Activated CD8-positive, alpha-beta memory T cell treated with anti-CD3 and anti-CD28 coated beads, Interleukin-2, amount 10 ng/mL, durations not matched to agents 7 days and 5 days (primary cell): ENCODE measurements around the gene UGT1A8. TPM values are rescaled to one million over a fixed set of nuclear protein-coding genes. Genes with fewer than 3 reads are reported as not detected.

ENCODE experiments used
- ATAC-seq: fragments of 150-1000 bp; cut with Tn5 transposase; one replicate; pipeline ENCODE4 v1.10.0; 2021; ENCODE audit warnings: moderate library complexity
- CTCF ChIA-PET: fragments of 350-600 bp; sonication (Branson Sonifier 250); formaldehyde crosslinking; loops from one replicate; lab custom pipeline; 2021; ENCODE audit warnings: antibody characterized with exemption; lab: Charles Lee
- DNase-seq: peaks from one replicate; pipeline ENCODE4 v3.0.0-alpha.2; 2020
- H3K27ac Mint-ChIP-seq: one replicate; pipeline ENCODE4 v1.8.0; 2021; ENCODE audit warnings: mild to moderate bottlenecking, mixed read lengths
- H3K27me3 Mint-ChIP-seq: one replicate; pipeline ENCODE4 v1.8.0; 2021; ENCODE audit warnings: mixed read lengths
- H3K36me3 Mint-ChIP-seq: one replicate; pipeline ENCODE4 v1.8.0; 2021; ENCODE audit warnings: mild to moderate bottlenecking, mixed read lengths
- H3K4me1 Mint-ChIP-seq: one replicate; pipeline ENCODE4 v1.8.0; 2021; ENCODE audit warnings: mixed read lengths
- H3K4me3 Mint-ChIP-seq: one replicate; pipeline ENCODE4 v1.8.0; 2021; ENCODE audit warnings: mild to moderate bottlenecking, moderate library complexity, mixed read lengths
- H3K9me3 Mint-ChIP-seq: one replicate; pipeline ENCODE4 v1.8.0; 2022; ENCODE audit warnings: low read depth, mixed read lengths
- total RNA-seq, 2 experiments: library from RNA; stranded (reverse); gene quantifications; one replicate each; pipeline ENCODE4 v1.2.3, GENCODE V29; 2021

UGT1A8 gene
- total RNA-seq, 2 experiments from 2014 or later: not detected

DNA sequence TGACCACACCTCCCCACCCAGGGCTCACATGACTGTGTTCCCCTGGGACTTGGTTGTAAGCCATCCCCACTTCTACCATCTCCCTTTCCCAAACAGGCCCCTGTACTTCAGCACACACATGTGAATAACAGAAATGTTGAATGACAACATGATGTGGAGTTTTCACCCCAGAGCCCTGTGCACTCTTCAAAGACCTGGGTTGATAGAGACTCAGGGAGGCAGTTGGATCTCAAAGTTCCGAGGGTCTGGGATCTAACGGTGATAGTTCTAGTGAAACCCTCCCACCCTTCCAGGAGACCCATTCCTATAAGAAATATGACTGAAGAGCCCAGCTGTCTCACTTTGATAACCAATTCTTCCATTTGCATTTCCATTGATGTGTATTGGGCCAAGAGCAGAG, 160.6 kb downstream of the UGT1A8 start, which contains the start of gene MROH2A:
MROH2A (plus strand) TSS at position 301 of the 400 bp plus-strand sequence. CDS start 1,029 bp downstream, outside the sequence.
- ATAC-seq: no peak
- CTCF ChIA-PET: no interaction called here
- no peaks in the 10 kb centered on the region for H3K4me1 Mint-ChIP-seq
- H3K4me3 Mint-ChIP-seq: no peak within 1 kb of the TSS
- no peak for DNase-seq
- no peak within 1 kb of the TSS for H3K27ac Mint-ChIP-seq
- H3K27me3 Mint-ChIP-seq: peaks cover 15% of the 10 kb centered on the region
- H3K9me3 Mint-ChIP-seq: peaks cover 2% of the 10 kb centered on the region
- no peaks in the 10 kb centered on the region for H3K36me3 Mint-ChIP-seq

DNA sequence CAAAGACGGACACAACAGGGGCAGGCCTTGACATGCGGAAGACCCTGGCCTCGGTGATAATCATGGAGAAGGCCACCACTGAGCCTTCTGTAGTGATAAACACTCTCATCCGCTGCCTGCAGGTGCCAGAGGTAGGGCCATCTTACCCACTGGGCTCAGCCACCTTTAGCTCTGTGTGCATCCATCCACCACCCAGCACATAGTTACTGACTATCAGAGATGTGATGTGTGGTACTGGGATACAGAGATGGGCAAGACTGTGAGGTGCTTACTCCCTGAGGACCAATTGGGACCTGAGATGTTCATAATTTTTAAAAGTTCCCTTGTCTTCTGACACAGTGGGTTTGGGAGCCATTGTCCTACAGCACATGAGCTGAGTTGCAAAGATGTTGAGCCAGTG, 162.3 kb downstream of the UGT1A8 start:
- DNase-seq (no peak), ATAC-seq (no peak)
- no peak overlapping the region for H3K27ac Mint-ChIP-seq
- no peaks in the 10 kb centered on the region for H3K4me1 Mint-ChIP-seq
- H3K36me3 Mint-ChIP-seq: no peaks in the 10 kb centered on the region
- H3K9me3 Mint-ChIP-seq: peaks cover 2% of the 10 kb centered on the region
- no peak overlapping the region for H3K4me3 Mint-ChIP-seq
- H3K27me3 Mint-ChIP-seq: peaks cover 17% of the 10 kb centered on the region
- CTCF ChIA-PET: no interaction called here

DNA sequence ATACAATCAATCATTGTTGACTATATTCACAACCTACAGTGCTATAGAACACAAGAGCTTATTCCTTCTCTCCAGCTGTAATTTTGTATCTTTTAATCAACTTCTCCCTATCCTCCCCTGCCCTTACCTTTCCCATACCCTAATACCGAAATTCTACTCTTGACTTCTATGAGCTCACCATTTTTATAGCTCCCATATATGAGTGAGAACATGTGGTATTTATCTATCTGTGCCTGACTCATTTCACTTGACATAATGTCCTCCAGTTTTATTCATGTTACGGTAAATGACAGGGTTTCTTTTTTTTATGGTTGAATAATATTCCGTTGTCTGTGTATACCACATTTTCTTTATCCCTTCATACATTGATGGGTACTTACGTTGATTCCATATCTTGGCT, 163.3 kb downstream of the UGT1A8 start:
- Mint-ChIP-seq H3K27me3 (peaks cover 17% of the 10 kb centered on the region), H3K36me3 (no peaks in the 10 kb centered on the region), H3K4me3 (no peak overlapping the region), H3K27ac (no peak overlapping the region), H3K9me3 (peaks cover 1% of the 10 kb centered on the region), H3K4me1 (no peaks in the 10 kb centered on the region)
- DNase-seq (no peak), ATAC-seq (no peak)
- CTCF ChIA-PET: no interaction called here

DNA sequence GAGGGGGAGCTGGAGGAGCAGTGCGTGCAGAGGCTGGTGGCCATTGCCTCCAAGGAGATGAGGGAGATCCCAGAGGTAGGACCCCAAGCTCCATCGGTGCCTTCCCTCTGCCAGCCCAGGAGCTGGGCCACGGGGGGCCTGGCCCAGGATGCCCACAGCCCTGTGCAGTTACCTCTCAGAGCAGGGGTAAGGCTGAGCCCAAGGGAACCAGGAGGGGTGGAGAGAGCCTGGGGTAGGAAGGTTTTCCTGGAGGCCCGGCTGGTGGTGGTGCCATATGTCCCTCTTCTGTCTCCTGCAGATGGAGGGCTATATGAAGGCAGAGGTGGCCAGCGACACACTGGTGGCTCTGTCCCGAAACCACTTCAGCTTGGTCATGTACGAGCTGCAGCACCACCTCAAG, 172.1 kb downstream of the UGT1A8 start:
- no peaks in the 10 kb centered on the region for H3K4me1 Mint-ChIP-seq
- ATAC-seq: no peak
- H3K9me3 Mint-ChIP-seq: peaks cover 2% of the 10 kb centered on the region
- H3K27ac Mint-ChIP-seq: no peak overlapping the region
- no peaks in the 10 kb centered on the region for H3K36me3 Mint-ChIP-seq
- no peak overlapping the region for H3K4me3 Mint-ChIP-seq
- peaks cover 2% of the 10 kb centered on the region for H3K27me3 Mint-ChIP-seq
- DNase-seq: no peak
- CTCF ChIA-PET: no interaction called here

DNA sequence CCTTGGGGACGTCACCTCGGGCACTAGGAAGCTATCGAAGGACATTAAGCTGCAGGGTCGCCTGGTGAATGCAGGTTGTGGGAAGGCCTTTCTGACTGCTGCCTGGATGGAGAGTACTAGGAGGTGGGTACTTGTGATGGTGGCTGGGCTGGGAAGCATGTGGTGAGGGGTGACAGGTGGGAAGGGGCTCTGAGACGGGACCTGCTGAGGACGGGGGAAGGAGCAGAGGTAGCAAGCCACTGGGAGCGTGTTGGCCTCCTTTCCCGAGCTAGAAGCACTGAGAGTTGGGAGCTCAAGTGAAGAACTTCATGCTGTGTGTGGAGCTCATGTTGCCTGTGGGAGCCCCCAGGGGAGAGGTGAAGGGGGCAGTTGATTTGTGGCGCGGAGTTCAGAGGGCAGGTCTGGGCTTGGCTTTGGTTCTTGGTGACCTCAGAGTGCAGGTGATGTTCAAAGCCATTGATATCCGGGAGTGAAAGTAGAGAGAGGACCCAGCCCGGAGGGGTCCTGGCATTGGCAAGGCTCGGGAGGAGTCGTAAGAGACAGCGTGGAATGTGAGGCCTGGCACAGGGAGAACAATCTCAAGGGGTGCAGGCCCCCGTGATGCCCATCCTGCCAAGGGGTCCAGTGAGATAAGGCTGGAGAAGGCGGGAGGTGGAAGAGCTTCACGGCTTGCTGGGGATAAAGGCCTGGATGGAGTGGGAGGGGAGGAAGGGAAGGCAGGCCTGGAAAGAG, 173.9 kb downstream of the UGT1A8 start:
- Mint-ChIP-seq H3K4me1 (no peaks in the 10 kb centered on the region), H3K36me3 (no peaks in the 10 kb centered on the region), H3K27me3 (peaks cover 2% of the 10 kb centered on the region), H3K27ac (no peak overlapping the region), H3K9me3 (peaks cover under 1% of the 10 kb centered on the region), H3K4me3 (no peak overlapping the region)
- CTCF ChIA-PET: no interaction called here
- DNase-seq (no peak), ATAC-seq (no peak)

DNA sequence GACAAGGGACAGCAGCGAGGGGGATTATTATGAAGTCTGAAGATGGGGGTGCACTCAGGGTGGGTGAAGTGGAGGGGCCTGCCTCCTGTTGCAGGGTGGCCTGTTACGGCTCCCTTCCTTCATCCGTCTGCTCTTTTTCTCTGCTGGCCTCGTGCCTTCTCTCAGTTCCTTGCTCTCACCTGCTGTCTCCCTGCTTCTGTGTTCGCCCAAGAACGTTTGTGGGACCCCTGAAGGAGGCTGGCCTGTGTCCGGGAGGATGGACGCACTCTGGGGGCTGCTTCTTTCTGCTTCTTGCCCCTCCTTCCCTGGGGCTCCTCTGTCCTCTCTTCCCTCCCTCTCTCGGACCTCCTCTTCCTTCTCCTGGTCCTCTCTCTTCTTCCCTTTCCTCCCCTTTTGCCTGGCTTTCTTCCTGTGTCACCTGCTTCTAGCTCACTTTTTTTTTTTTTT, 174.5 kb downstream of the UGT1A8 start:
- H3K9me3 Mint-ChIP-seq: no peaks in the 10 kb centered on the region
- DNase-seq: no peak
- no peaks in the 10 kb centered on the region for H3K27me3 Mint-ChIP-seq
- ATAC-seq: no peak
- H3K4me3 Mint-ChIP-seq: no peak overlapping the region
- H3K36me3 Mint-ChIP-seq: no peaks in the 10 kb centered on the region
- CTCF ChIA-PET: no interaction called here
- no peak overlapping the region for H3K27ac Mint-ChIP-seq
- no peaks in the 10 kb centered on the region for H3K4me1 Mint-ChIP-seq

DNA sequence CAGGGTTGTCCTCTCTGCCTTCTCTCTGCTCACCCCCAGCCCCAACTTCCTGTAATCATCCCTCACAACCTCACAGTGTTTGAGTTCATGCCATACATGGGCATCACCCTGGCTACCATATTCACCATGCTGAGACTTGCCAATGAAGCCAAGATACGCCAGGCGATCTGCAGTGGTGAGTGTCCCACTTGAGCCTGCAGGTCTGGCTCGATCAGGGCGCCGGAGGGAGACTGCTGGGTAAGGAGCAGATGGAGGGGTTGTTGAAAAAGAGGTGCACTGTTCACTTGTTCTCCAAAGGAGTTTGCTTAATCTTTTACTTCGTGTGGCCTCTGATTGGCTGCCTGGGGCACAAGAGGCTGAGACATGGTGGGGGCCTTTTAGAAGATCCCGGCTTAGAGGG, 175.3 kb downstream of the UGT1A8 start:
- Mint-ChIP-seq H3K36me3 (no peaks in the 10 kb centered on the region), H3K4me3 (no peak overlapping the region), H3K27ac (no peak overlapping the region), H3K27me3 (no peaks in the 10 kb centered on the region), H3K4me1 (no peaks in the 10 kb centered on the region), H3K9me3 (no peaks in the 10 kb centered on the region)
- DNase-seq: no peak
- ATAC-seq: no peak
- CTCF ChIA-PET: no interaction called here

DNA sequence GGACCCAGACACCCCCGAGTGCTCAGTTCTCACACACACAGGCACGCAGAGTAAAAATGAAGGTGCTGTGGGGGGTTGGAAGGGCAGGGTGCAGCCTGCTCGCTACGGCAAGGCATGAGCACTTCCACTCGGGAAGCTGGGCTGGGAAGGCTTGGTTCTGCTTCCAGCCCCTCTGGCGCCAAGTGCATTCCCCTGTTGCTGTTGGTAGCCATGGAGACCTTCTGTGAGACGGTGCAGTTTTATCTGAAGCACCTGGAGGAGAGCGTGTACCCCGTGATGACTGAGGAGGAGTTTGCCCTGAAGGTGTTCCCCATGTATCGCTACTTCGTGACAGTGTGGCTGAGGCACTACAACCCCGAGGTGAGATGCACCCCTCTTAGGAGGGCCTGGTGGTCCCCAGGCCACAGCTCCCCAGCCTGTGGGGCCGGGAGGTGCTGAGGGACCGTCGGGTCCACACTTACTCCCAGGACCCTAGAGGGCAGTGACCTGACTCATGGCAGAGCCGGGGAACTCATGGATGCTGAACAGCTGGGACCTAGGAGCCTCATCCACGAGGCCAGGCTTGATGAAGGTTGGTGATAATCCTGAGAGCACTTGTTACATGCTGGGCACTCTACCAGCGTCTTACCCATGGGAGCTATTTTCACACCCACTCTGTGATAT, 176.2 kb downstream of the UGT1A8 start:
- no peaks in the 10 kb centered on the region for H3K36me3 Mint-ChIP-seq
- H3K4me1 Mint-ChIP-seq: no peaks in the 10 kb centered on the region
- ATAC-seq: no peak
- CTCF ChIA-PET: no interaction called here
- H3K4me3 Mint-ChIP-seq: no peak overlapping the region
- H3K27me3 Mint-ChIP-seq: no peaks in the 10 kb centered on the region
- no peaks in the 10 kb centered on the region for H3K9me3 Mint-ChIP-seq
- no peak overlapping the region for H3K27ac Mint-ChIP-seq
- no peak for DNase-seq

DNA sequence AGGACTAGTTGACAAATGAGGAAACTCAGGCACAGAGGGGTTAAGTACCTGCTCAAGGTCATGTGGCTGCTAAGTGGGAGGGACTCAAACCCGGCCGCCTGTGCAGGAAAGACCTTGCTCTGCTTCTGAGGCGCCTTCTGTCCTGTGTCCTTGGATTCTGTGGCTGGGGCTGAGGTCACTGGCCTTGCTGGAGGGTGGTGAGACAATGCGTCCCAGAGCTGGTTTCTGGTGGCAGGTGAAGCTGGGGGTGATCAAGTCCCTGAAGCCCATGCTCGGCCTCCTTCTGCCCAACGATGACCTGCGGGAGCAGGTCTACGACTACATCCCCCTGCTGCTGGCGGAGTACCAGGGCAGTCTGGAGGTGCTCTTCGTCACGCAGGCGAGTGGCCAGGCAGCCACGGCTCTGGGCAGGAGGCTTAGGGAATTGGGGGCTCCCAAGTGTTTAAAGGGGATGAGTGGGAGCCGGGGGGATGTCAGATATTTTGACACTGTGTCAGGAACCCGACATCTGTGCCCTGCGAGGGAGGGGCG, 176.8 kb downstream of the UGT1A8 start:
- Mint-ChIP-seq H3K36me3 (no peaks in the 10 kb centered on the region), H3K9me3 (no peaks in the 10 kb centered on the region), H3K4me3 (no peak overlapping the region), H3K4me1 (no peaks in the 10 kb centered on the region), H3K27ac (no peak overlapping the region), H3K27me3 (no peaks in the 10 kb centered on the region)
- CTCF ChIA-PET: no interaction called here
- peak; percentile 29 for DNase-seq
- ATAC-seq: no peak

DNA sequence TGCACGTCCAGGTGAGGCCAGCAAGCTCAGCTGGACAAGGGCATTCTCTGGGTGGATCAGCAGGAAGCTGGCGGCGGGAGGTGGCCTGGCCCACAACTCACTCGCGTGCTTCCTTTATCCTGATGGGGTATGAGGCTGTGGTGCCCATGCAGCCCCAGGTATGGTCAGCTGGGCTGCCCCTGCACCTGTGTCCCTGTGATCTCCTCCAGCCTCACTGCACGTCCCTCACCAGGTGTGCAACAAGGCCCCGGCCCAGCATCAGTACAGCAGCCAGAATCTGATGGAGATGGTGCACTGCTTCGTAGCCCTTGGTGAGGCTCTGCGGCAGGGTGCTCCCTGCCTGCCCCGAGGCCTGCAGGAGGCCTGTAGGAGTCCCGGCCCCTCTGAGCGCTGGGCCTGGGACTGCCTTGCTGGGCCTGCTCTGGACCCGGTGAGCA, 178.3 kb downstream of the UGT1A8 start:
- H3K4me3 Mint-ChIP-seq: no peak overlapping the region

DNA sequence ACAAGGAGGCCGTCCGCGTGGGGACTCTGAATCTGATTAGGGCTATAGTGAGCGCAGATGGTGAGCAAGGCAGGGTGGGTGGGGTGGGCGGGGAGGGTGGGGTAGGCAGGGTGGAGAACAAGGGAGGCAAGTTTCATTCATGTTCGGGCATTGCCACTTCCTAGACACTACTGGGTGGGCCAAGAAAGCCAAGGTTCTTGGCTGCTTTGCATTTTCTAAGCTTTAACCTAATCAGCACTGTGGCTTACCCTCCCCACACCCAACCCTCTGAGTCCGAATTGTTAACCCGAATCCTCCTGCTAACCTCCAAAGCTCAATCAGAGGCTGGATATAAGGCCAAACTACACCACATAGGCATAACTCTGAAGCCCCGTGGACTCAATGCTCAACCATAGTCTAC, 178.8 kb downstream of the UGT1A8 start:
- H3K9me3 Mint-ChIP-seq: no peaks in the 10 kb centered on the region
- no peaks in the 10 kb centered on the region for H3K27me3 Mint-ChIP-seq
- H3K27ac Mint-ChIP-seq: no peak overlapping the region
- ATAC-seq: no peak
- H3K4me3 Mint-ChIP-seq: no peak overlapping the region
- CTCF ChIA-PET: no interaction called here
- no peaks in the 10 kb centered on the region for H3K36me3 Mint-ChIP-seq
- no peak for DNase-seq
- peaks cover 6% of the 10 kb centered on the region for H3K4me1 Mint-ChIP-seq

More for the DNA sequence above, 178.3 kb downstream of the UGT1A8 start:
- H3K27ac Mint-ChIP-seq: no peak overlapping the region
- ATAC-seq: no peak
- H3K9me3 Mint-ChIP-seq: no peaks in the 10 kb centered on the region
- no peaks in the 10 kb centered on the region for H3K27me3 Mint-ChIP-seq
- CTCF ChIA-PET: no interaction called here
- H3K36me3 Mint-ChIP-seq: no peaks in the 10 kb centered on the region
- DNase-seq: peak; percentile 31
- H3K4me1 Mint-ChIP-seq: peaks cover 2% of the 10 kb centered on the region

DNA sequence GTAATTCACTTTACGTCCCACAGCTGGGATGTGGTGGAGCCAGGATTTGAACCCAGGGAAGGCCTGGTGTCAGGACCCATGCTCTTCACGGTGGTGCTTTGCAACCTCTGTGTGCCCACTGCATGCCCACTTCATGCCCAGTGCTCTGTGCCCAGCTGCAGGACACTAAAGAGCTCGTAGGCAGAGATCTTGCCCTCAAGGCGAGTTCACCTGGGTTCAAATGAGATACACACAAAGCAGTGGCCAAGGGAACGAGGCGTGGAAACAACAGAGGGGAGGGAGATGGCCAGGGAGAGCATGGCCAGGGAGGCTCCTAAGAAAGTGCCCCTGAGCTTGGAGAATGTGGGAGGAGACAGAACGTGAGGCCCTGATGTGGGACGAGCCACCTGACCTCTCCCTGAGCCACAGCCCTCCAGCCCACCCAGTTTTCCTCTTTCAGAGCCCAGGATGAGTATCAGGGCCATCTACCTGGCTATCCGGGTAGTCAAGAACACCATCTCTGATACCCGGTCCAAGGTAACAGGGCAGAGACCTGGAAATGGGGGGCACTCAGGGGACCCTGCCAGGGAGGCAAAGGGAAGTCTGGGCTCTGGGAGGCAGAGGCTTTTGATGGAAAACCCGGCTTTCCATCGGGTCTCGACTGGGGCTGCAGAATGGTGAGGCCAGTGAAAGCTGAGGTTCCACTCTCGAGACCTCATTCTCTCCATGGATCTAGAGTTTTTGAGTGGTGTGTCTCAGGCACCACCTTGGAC, 181.1 kb downstream of the UGT1A8 start:
- Mint-ChIP-seq H3K27ac (no peak overlapping the region), H3K36me3 (no peaks in the 10 kb centered on the region)

DNA sequence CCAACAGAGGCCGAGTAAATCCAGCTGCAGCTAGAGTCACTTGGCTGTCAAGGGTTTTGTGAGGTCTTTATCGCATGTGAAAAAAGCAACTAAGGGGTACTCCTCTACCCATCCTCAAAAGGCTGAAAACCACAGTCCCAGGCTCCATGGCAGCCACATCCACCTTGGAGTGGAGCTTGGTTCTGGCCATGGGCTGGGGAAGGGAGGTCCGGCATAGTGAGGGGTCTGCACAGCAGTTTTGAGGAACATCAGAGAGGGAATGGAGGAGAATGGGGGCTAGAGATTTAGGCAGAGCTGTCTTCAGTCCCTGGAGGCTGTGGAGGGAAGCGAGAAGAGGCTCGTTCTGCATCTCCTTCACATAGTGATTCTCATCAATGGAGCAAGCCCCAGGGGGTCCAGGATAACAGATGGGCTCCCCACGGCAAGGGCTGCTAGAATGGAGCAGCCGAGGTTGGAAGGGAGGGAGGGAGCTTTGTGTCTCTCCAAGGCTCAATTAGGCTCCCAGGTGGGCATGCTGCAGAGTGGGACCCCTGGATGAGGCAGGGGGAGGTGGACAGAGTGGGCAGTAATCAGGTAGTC, 181.7 kb downstream of the UGT1A8 start:
- DNase-seq (no peak), ATAC-seq (no peak)
- CTCF ChIA-PET: no interaction called here
- Mint-ChIP-seq H3K4me1 (peaks cover 12% of the 10 kb centered on the region), H3K9me3 (no peaks in the 10 kb centered on the region), H3K4me3 (no peak overlapping the region), H3K36me3 (no peaks in the 10 kb centered on the region), H3K27me3 (no peaks in the 10 kb centered on the region), H3K27ac (no peak overlapping the region)

More for the DNA sequence above, 181.1 kb downstream of the UGT1A8 start:
- H3K4me3 Mint-ChIP-seq: no peak overlapping the region
- CTCF ChIA-PET: no interaction called here
- no peak for ATAC-seq
- no peaks in the 10 kb centered on the region for H3K27me3 Mint-ChIP-seq
- peak; percentile 27 for DNase-seq
- H3K9me3 Mint-ChIP-seq: no peaks in the 10 kb centered on the region
- H3K4me1 Mint-ChIP-seq: peaks cover 12% of the 10 kb centered on the region
